Activated T-helper 1 cell treated with anti-CD3 and anti-CD28 coated beads, Interleukin-12 subunit alpha, Interleukin-12 subunit beta, Interleukin-2, Interleukin-4 antibody, amounts not matched to agents 30 ng/mL and 10 ng/mL and 1 ng/mL, durations not matched to agents 14 hours and 24 hours and 36 hours (primary cell): Measurements from ENCODE around the gene NPAS3. TPM values are rescaled to one million over a fixed set of nuclear protein-coding genes. Genes with fewer than 3 reads are reported as not detected.

Source experiments
- DNase-seq: peaks from one replicate; pipeline ENCODE4 v3.0.0; 2021; ENCODE audit warnings: low spot score
- H3K27ac Mint-ChIP-seq: one replicate; pipeline ENCODE4 v1.8.0; 2021; ENCODE audit warnings: mild to moderate bottlenecking, mixed read lengths
- H3K27me3 Mint-ChIP-seq: one replicate; pipeline ENCODE4 v1.8.0; 2022; ENCODE audit warnings: mild to moderate bottlenecking, moderate library complexity, mixed read lengths; ENCODE audit not compliant: insufficient read depth
- H3K36me3 Mint-ChIP-seq: one replicate; pipeline ENCODE4 v1.8.0; 2021; ENCODE audit warnings: low read depth, mixed read lengths
- H3K4me1 Mint-ChIP-seq: one replicate; pipeline ENCODE4 v1.8.0; 2021; ENCODE audit warnings: low read depth, mixed read lengths
- H3K4me3 Mint-ChIP-seq: one replicate; pipeline ENCODE4 v1.8.0; 2021; ENCODE audit warnings: mild to moderate bottlenecking, moderate library complexity, mixed read lengths
- H3K9me3 Mint-ChIP-seq: one replicate; pipeline ENCODE4 v1.8.0; 2021; ENCODE audit warnings: mixed read lengths
- intact Hi-C: fragments of 100-400 bp; cut with micrococcal nuclease; formaldehyde crosslinking; loops from one replicate; pipeline ENCODE4 v1.15.1; 2024
- total RNA-seq: library from RNA; stranded (reverse); gene quantifications from 2 replicates; pipeline ENCODE4 v1.2.3, GENCODE V29; 2022

NPAS3 gene
- total RNA-seq, 1 donor from 2014 or later: not detected

DNA sequence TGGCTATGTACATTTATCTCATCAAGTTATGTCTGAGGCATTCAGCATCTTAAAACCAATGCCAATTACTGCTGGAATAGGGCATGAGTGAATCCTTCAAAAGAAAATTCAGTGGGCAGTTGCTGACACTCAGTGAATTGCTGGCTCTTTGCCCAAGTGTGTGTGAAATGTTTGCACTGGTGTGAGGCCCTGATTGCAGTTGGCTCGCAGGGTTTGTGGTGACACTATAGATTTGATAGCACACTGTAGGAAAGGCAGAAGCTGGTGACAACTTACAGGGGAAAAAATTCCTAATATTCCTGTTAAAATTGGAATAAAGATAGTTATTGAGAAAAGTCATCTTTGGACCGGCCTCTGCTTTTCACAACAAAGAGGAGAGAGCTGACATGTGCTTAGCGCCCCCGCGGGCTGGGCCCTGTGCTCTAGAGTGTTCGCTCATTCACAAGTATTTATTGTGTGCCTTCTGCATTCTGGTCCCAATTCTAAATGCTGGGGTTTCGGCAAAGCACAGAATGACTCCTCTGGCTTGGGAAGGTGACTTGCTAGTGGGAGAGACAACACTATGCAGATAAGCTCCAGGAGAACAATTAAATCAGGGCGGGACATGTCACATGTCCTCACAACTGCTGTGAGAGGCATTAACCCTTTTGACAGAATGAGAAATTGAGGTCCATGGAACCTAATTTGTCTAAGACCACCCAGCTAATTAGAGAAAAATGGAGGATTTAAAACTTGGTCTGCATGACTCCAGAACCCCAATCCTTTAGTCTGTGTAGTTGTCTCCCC is 418.7 kb downstream of the NPAS3 start:
- intact Hi-C loops: no loop called here
- H3K9me3 Mint-ChIP-seq: no peaks in the 10 kb centered on the region
- H3K4me3 Mint-ChIP-seq: no peak overlapping the region
- no peak overlapping the region for H3K27ac Mint-ChIP-seq
- no peaks in the 10 kb centered on the region for H3K36me3 Mint-ChIP-seq
- no peaks in the 10 kb centered on the region for H3K27me3 Mint-ChIP-seq
- no peak for DNase-seq
- no peaks in the 10 kb centered on the region for H3K4me1 Mint-ChIP-seq

DNA sequence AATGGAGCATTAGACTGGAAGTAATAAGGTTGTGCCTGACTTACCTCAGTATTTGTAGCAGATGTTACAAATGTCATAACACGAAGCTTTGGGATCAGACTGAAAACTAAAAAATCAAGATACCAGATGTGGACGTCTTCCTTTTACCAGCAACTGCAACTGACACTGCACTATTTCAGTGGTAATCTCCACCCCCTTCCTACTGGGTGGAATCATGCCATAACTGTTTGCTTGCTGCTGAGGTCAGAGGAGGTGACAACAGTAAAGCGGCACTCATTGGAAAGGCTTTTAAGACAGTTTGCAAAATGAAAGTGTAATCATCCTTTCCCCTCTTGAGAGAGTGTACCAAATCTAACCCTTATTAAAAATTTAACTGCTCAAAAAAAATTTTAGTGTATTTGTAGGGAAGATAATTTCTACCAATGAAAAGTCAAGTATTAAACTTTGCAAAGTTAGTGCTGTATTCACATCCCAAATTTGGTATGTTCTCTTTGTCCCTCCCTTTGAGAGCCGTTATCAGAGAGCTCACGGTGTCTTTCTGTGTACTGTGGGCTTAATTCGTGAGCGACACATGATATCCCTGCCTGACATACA is 420.7 kb downstream of the NPAS3 start:
- DNase-seq: no peak
- Mint-ChIP-seq H3K4me1 (no peaks in the 10 kb centered on the region), H3K4me3 (no peak overlapping the region), H3K27ac (no peak overlapping the region), H3K36me3 (no peaks in the 10 kb centered on the region), H3K27me3 (no peaks in the 10 kb centered on the region), H3K9me3 (no peaks in the 10 kb centered on the region)
- intact Hi-C loops: no loop called here

- H3K4me3 Mint-ChIP-seq: no peak overlapping the region
- no peaks in the 10 kb centered on the region for H3K27me3 Mint-ChIP-seq
- no peaks in the 10 kb centered on the region for H3K4me1 Mint-ChIP-seq
- no peaks in the 10 kb centered on the region for H3K36me3 Mint-ChIP-seq
- no peak overlapping the region for H3K27ac Mint-ChIP-seq
- no peaks in the 10 kb centered on the region for H3K9me3 Mint-ChIP-seq
- intact Hi-C loops: no loop called here
- DNase-seq: no peak
Observed at GRCh38 chr14:33362934-33363333, 424.3 kb downstream of the NPAS3 start.

DNA sequence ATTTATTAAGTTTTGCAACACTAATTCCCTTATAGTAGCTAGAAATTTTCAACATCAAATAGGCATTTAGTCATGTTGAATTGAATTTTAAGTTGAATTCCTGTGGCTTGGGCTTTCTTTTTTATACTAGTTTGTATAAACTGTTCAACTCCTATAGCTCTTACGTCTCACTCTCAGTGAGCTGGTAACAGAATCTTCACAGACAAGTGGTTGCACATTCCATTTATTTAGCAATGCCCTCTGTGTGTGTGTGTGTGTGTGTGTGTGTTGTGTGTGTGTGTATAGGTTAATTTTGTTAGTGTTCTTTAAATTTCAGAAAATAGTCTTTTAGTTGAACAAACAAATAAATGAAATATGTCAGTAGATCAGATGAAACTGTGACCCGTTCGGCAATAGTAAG is 425.0 kb downstream of the NPAS3 start:
- intact Hi-C loops: no loop called here
- H3K27ac Mint-ChIP-seq: no peak overlapping the region
- no peaks in the 10 kb centered on the region for H3K36me3 Mint-ChIP-seq

GRCh38 chr14:33364466-33364865 is 425.8 kb downstream of the NPAS3 start:
- no peaks in the 10 kb centered on the region for H3K36me3 Mint-ChIP-seq
- no peaks in the 10 kb centered on the region for H3K4me1 Mint-ChIP-seq
- H3K9me3 Mint-ChIP-seq: no peaks in the 10 kb centered on the region
- H3K4me3 Mint-ChIP-seq: no peak overlapping the region
- H3K27me3 Mint-ChIP-seq: no peaks in the 10 kb centered on the region
- no peak overlapping the region for H3K27ac Mint-ChIP-seq
- no peak for DNase-seq
- intact Hi-C loops: no loop called here

More for the DNA sequence above, 425.0 kb downstream of the NPAS3 start:
- DNase-seq: no peak
- Mint-ChIP-seq H3K27me3 (no peaks in the 10 kb centered on the region), H3K4me1 (no peaks in the 10 kb centered on the region), H3K4me3 (no peak overlapping the region), H3K9me3 (no peaks in the 10 kb centered on the region)

GRCh38 chr14:33369041-33369440 is 430.4 kb downstream of the NPAS3 start:
- DNase-seq: no peak
- Mint-ChIP-seq H3K27me3 (no peaks in the 10 kb centered on the region), H3K4me3 (no peak overlapping the region), H3K36me3 (no peaks in the 10 kb centered on the region), H3K9me3 (no peaks in the 10 kb centered on the region), H3K4me1 (no peaks in the 10 kb centered on the region), H3K27ac (no peak overlapping the region)
- intact Hi-C loops: no loop called here

DNA sequence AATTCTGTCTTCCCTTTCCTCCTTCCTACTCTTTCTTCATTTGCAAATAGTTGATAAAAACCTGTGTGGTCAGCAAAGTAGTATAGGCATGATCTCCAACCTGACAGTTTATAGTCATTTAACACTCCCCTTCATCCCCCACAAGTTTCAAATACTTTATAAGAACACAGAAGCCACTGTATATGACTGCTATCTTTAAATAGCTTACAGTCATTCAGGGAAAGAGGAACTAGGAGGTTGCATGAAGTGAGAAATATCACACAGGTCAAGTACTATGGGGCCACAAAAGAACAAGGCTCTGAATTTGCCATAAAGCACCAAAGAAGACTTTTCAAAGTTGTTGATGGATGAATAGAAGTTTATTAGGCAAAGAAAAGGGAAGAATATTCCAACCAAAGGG is 431.3 kb downstream of the NPAS3 start:
- no peaks in the 10 kb centered on the region for H3K4me1 Mint-ChIP-seq
- no peaks in the 10 kb centered on the region for H3K27me3 Mint-ChIP-seq
- H3K36me3 Mint-ChIP-seq: no peaks in the 10 kb centered on the region
- intact Hi-C loops: no loop called here
- H3K4me3 Mint-ChIP-seq: no peak overlapping the region
- no peak for DNase-seq
- no peaks in the 10 kb centered on the region for H3K9me3 Mint-ChIP-seq
- H3K27ac Mint-ChIP-seq: no peak overlapping the region

- Mint-ChIP-seq H3K27ac (no peak overlapping the region), H3K36me3 (no peaks in the 10 kb centered on the region), H3K4me3 (no peak overlapping the region), H3K27me3 (no peaks in the 10 kb centered on the region), H3K4me1 (no peaks in the 10 kb centered on the region), H3K9me3 (no peaks in the 10 kb centered on the region)
- no peak for DNase-seq
- intact Hi-C loops: no loop called here
Observed at GRCh38 chr14:33370426-33370825, 431.7 kb downstream of the NPAS3 start.

DNA sequence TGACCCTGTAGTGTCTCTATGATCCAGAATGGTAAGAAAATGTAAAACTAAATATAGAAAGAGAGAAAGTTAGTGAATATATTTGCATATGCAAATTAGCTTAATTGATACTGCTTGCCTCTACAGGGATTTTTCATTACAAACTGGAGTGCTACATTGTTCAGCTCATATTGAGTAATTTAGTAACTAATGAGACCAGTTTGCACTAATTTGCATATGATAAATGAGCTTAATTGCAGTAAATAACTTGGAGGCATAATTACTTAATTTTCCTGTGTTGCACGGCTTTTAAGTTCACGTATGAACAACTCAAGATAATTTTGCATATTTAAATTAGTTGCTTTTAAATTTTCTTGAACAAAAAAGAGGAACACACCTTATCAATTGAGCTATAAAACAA is 436.5 kb downstream of the NPAS3 start:
- no peaks in the 10 kb centered on the region for H3K27me3 Mint-ChIP-seq
- no peak overlapping the region for H3K27ac Mint-ChIP-seq
- intact Hi-C loops: no loop called here
- no peak overlapping the region for H3K4me3 Mint-ChIP-seq
- DNase-seq: no peak
- no peaks in the 10 kb centered on the region for H3K9me3 Mint-ChIP-seq
- no peaks in the 10 kb centered on the region for H3K4me1 Mint-ChIP-seq
- H3K36me3 Mint-ChIP-seq: no peaks in the 10 kb centered on the region

DNA sequence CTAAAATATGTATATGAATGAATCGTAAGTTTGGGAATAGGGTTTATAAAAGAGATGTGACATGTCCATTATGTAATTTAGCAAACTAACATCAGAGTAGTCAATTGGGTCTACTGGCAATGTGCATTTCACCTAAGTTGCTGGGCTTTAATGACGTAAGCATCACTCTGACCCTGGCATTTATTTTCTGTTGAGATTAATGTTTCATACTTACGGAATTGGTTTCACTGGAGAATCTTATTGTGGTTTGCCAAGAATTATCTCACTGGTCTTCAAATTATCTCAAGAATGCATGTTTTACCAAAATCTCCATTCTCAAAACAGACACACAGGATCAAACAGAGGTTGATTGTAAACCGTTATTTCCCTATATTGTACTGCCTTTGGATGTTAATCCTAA is 437.1 kb downstream of the NPAS3 start:
- no peak overlapping the region for H3K4me3 Mint-ChIP-seq
- no peaks in the 10 kb centered on the region for H3K27me3 Mint-ChIP-seq
- no peak overlapping the region for H3K27ac Mint-ChIP-seq
- H3K36me3 Mint-ChIP-seq: no peaks in the 10 kb centered on the region
- no peaks in the 10 kb centered on the region for H3K4me1 Mint-ChIP-seq
- intact Hi-C loops: no loop called here
- no peaks in the 10 kb centered on the region for H3K9me3 Mint-ChIP-seq
- DNase-seq: no peak

DNA sequence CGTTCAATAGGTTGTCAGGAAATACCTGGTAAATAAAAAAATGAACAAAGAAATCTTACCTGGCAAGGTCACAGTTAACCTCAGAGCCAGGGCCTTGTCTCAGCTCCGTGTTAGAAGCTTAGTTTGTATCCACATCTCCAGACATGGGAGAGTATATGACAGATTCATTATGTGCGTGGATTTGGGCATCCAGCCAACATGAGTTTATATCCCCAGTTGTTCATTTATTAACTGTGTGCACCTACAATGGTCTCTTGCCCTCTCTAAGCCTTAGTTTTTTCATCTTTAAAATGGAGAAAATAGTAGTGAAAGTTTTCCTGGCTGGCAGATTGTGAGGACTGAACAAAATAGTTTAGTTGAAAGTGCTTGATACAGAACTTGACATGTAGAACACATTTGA is 437.8 kb downstream of the NPAS3 start:
- Mint-ChIP-seq H3K4me1 (no peaks in the 10 kb centered on the region), H3K27ac (no peak overlapping the region), H3K9me3 (no peaks in the 10 kb centered on the region), H3K4me3 (no peak overlapping the region), H3K27me3 (no peaks in the 10 kb centered on the region), H3K36me3 (no peaks in the 10 kb centered on the region)
- DNase-seq: no peak
- intact Hi-C loops: no loop called here

DNA sequence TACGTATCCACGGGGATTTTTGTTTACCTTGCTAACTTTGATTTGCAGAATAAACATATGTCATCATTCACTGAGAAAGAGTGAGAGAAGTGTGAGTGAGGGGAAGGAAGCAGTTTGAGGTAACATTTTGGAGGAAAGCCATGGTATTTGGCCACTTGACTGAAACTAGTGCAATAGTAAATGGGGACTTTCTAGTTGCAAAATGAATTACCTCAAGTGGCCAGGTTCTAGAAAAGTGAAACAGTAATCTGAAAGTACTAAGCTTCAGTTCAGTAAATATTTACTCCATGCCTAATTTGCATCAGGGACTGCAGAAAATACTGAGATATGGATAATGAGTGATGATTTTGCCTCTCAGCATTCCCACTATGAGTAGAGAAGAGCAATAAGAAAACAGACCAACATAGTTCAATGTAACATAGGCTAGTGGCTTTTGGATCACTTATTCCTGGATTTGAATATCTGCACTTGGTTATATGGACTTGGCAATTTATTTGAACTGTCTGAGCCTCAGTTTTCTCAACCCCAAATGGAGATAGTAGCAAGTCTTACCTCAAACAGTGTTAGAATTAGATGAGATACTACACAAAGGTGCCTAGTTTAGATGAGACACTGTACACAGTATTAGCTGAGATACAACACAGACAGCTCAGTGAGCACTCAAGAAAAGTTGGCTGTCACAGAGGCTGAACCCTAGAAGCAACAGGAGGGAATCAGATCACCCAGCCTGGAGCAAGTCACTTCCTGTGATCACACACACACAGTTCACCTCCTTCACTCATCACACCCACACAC is 439.1 kb downstream of the NPAS3 start:
- H3K9me3 Mint-ChIP-seq: no peaks in the 10 kb centered on the region
- no peak for DNase-seq
- no peaks in the 10 kb centered on the region for H3K27me3 Mint-ChIP-seq
- intact Hi-C loops: no loop called here
- no peak overlapping the region for H3K27ac Mint-ChIP-seq
- H3K36me3 Mint-ChIP-seq: no peaks in the 10 kb centered on the region
- H3K4me1 Mint-ChIP-seq: no peaks in the 10 kb centered on the region
- no peak overlapping the region for H3K4me3 Mint-ChIP-seq

DNA sequence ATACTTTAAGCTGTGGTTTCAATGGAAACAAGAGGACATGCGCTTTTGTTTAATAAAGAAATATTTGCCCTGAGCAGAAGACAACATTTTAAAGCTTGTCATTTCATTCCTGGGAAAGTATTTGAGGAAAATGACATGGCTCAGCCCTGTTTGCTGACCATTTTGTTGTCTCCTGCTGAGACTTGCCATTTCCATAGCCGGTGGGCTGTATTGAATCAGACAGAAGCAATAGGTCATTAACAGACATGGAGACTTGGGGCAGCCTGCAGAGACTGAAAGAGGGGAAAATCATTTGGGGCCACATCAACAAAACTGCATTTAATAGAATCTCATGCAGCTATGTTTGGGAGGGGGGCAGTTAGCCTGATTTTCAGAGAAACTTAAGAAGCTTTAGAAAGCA is 443.0 kb downstream of the NPAS3 start:
- H3K4me1 Mint-ChIP-seq: no peaks in the 10 kb centered on the region
- DNase-seq: no peak
- intact Hi-C loops: no loop called here
- H3K4me3 Mint-ChIP-seq: no peak overlapping the region
- no peaks in the 10 kb centered on the region for H3K36me3 Mint-ChIP-seq
- no peaks in the 10 kb centered on the region for H3K9me3 Mint-ChIP-seq
- H3K27me3 Mint-ChIP-seq: no peaks in the 10 kb centered on the region
- no peak overlapping the region for H3K27ac Mint-ChIP-seq
